D721Med (cell line): ENCODE data around the gene MBTPS1.

Experiments
- DNase-seq: peaks from one replicate; pipeline ENCODE4 v3.0.0; 2011; ENCODE audit warnings: low spot score; ENCODE audit not compliant: insufficient read length
- FAIRE-seq: peaks from 2 replicates; lab custom pipeline; 2011; peaks lifted over from hg19 to GRCh38; lab: Jason Lieb, UNC
- TF ChIP-seq, protein P1 (sequence below): IDR thresholded peaks from 2 replicates; pipeline ENCODE4 v1.5.1; 2012; ENCODE audit warnings: mild to moderate bottlenecking, control low read depth; ENCODE audit not compliant: insufficient read depth; ENCODE audit errors: missing control alignments

Gene MBTPS1

DNA sequence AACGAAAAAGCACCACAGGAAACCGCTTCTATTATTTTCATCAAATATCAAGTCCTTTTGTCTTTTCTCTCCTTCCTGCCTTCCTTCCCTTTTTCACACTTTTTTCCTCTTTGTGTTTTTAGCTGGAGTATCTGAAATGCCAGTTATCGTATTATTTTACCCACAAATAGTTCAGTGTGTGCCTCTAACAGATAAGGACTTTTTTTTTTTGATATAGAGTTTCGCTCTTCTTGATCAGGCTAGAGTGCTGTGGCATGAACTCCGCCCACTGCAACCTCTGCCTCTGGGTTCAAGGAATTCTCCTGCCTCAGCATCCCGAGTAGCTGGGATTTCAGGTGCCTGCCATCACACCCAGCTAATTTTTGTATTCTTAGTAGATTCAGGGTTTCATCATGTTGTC, 39.0 kb upstream of the MBTPS1 start:
- FAIRE-seq (no peak), DNase-seq (no peak)
- TF ChIP-seq, protein P1, sequence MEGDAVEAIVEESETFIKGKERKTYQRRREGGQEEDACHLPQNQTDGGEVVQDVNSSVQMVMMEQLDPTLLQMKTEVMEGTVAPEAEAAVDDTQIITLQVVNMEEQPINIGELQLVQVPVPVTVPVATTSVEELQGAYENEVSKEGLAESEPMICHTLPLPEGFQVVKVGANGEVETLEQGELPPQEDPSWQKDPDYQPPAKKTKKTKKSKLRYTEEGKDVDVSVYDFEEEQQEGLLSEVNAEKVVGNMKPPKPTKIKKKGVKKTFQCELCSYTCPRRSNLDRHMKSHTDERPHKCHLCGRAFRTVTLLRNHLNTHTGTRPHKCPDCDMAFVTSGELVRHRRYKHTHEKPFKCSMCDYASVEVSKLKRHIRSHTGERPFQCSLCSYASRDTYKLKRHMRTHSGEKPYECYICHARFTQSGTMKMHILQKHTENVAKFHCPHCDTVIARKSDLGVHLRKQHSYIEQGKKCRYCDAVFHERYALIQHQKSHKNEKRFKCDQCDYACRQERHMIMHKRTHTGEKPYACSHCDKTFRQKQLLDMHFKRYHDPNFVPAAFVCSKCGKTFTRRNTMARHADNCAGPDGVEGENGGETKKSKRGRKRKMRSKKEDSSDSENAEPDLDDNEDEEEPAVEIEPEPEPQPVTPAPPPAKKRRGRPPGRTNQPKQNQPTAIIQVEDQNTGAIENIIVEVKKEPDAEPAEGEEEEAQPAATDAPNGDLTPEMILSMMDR: no peak

DNA sequence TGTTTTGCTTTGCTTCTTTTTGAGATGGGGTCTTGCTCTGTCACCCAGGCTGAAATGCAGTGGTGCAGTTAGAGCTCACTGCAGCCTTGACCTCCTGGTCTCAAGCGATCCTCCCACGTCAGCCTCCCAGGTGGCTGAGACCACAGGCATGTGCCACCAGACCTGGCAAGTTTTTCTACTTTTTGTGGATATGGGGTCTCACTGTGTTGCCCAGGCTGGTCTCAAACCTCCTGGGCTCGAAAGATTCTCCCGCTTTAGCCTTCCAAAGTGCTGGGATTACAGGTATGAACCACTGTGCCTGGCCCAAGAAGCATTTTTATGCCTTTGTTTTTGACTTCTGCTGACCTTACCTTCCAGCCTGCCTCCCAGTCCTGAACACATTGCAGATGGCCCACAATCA, 38.5 kb upstream of the MBTPS1 start:
- DNase-seq (no peak), FAIRE-seq (no peak)
- TF ChIP-seq, protein P1: no peak

DNA sequence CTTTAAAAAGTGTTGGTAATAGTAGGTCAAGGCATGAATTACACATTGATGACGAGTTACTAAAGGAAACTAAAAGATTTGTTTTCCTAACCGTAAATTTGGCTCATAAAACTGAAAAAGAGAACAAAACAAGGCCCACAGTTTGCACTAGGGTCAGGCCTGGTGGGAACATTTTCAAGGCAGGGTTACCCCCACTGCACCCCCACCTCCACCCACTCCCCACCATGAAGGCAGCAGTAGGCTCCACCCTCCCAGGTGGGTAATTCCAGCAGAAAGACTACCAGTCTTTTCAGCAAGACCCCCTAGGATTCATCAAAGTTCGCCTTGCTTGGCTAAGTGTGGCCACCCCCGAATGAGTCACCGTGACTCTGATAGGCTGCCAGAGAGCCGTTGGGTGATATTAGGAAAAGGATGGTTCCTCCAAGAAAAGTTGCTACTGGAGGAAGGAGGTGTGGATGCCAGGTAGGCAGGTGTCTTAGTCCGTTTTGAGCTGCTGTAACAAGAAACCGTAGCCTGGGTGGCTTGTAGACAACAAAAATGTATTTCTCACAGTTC, 37.0 kb upstream of the MBTPS1 start:
- DNase-seq: no peak
- TF ChIP-seq, protein P1: no peak
- no peak for FAIRE-seq

DNA sequence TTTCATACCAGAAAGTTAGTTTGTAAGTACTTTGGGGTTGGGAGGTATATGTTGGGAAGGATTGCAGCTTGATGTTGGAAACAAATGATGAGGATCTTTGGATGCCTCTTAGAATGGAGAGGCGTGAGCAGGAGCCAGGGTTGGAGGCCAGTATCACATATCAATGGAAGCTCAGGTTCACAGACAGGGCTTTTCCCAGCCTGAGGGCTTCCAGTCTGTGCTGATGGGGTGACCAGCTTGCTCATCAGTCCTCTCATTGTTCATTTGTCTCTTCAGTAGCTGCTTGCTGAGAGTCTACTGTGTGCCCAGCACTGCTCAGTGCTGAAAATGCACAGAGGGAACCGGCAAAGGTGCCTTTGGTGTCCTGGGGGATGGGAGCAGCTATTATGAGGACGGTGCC, 34.2 kb upstream of the MBTPS1 start:
- DNase-seq (no peak), FAIRE-seq (no peak)
- TF ChIP-seq, protein P1: no peak

DNA sequence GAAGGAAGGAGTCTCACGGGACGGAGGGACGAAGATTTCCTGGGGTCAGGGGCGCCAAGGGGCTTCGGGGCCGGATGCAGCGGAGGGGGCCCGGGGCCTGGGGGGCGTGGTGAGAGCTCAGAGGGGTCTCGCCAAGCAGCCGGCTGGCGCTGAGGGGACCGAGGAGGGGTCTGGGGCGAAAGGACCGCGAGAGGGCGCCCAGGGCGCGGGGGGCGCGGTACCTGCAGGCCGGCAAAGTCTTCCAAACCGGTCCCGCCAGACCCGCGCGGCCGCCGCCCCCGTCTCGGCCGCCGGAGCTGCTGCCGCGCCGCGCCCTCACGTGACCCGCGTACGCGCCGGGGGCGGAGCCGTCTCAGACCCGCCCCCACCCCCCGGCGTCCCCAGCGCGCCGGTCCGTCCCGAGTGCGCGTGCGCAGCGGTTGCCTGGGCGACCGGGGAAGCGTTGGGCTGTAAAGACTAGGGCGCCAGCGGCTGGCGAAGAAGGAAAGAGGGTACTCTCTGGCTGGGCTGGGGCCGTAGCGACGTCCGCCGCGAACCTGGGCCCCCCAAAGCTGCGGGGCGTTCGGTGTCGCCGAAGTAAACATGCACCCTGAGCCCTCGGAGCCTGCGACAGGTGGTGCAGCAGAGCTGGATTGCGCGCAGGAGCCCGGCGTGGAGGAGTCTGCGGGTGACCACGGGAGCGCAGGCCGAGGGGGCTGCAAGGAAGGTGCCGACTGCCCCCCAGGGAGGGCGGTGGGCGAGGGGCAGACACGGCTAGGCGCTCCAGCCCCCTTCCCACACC, 28.3 kb upstream of the MBTPS1 start, which contains the start of the genes DNAAF1 and HSDL1:
Gene DNAAF1 (plus strand): TSS at position 450 of the 781 bp plus-strand sequence. CDS start 133 bp downstream, at position 583.
Gene HSDL1 (minus strand): TSS at position 319 of the 781 bp plus-strand sequence. CDS start 13,856 bp downstream, outside the sequence.
- peak; percentile 45 for DNase-seq
- no peak for FAIRE-seq
- TF ChIP-seq, protein P1: peak; percentile 11

DNA sequence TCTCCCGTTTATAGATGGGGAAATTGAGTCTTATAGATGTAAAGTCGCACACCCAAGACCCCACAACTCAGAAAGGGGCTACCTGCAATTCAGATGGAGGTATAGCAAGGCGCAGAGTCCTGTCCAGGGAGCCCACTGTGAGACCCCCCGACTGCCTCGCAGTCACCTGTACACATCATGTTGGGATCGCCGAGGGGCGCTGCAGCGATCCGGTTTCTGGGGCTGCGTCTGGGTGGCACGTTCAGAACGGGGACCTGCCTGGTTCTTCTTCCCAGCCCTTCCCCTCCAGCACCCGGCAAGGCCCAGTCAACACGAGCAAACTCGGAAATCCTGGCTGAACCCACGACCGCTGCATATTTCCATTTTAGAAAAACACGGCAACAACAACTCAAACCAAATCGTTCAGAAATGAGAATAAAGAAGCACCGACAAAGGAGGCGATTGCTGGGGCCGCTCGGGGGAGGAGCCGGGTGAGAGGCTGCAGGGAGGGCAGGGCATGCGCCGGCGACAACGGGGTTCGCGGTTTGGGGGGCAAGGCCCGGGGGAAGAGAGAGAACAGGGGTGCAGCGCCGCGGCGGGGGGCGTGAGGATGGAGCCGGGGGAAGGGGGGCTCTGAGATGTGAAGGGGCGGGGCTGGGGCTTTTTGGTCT, 27.6 kb upstream of the MBTPS1 start:
- FAIRE-seq (no peak), DNase-seq (no peak)
- TF ChIP-seq, protein P1: peak; percentile 21
